Posterior cingulate gyrus (tissue), 11 donors: ENCODE results near the gene ATP13A4.
A peak's percentile ranks its signal among the peaks of the same experiment; 100 is the strongest.

Experiments
- DNase-seq, 10 donors: peaks; one replicate each; pipeline versions ENCODE4 v3.0.0 to v3.0.0-alpha.2; 2020 to 2021; ENCODE audit warnings: mixed read lengths in 3 of 10
- intact Hi-C: fragments of 100-400 bp; cut with DNase I; formaldehyde crosslinking; loops from one replicate; pipeline ENCODE4 v1.15.1; 2023

ATP13A4 gene

GRCh38 chr3:193499801-193500485 is 54.8 kb downstream of the ATP13A4 start:
- DNase-seq = no peak
- intact Hi-C loops = no loop called here

GRCh38 chr3:193499136-193499770 is 55.4 kb downstream of the ATP13A4 start:
- intact Hi-C loops = no loop called here
- no peak for DNase-seq

DNA sequence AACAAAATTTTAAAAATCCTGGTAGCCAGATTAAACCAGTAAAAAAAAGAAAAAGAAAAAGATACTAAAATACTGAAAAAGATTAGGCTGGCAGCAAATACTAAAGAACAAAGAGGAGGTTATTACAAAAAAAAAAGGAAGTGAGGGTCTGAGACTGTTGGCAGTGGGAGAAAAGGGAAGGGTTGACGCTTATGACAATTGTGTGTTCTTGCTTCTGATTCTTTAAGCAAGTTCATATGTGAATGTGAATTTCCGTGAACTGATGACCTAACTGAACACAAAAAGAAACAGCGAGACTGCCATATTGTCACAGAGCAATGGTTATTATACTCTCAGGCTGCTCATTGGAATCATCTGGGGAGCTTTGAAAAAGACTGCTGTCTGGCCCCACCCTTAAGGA is 56.5 kb downstream of the ATP13A4 start:
- DNase-seq = no peak
- intact Hi-C loops = no loop called here

DNA sequence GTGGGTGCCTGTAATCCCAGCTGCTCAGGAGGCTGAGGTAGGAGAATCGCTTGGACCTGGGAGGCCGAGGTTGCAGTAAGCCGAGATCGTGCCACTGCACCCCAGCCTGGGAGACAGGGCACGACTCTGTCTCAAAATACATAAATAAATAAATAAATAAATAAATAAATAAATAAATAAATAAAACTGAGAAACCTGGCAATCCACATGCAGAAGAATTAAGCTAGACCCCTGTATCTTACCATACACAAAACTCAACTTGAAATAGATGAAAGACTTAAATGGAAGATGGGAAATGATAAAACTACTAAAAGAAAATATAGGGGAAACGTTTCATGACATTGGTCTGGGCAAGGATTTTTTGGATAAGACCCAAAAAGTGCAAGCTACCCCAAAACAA is 58.0 kb downstream of the ATP13A4 start:
- peak in 1 of 10 donors; percentile 43 for DNase-seq
- intact Hi-C loops = no loop called here

GRCh38 chr3:193491026-193491425 is 63.7 kb downstream of the ATP13A4 start:
- no peak for DNase-seq
- intact Hi-C loops = no loop called here

DNA sequence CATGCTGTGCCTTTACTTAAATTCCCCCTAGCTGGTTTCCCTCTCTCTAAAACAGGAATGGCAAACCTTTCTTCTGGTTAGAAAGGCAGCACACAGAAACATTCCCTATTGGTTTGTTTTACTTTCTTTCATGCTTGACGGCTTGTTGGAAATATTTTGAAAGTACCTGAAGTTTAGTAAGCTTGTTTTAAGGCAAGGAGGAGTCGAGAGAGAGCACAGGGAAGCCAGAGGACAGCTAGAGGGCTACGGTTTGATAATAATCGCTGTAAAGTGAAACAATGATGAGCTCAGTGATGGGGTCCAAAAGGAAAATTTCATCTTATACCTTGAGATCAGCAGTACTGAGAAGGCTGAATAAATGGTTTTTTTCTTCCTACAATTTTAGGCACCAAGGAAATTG is 64.1 kb downstream of the ATP13A4 start:
- DNase-seq = no peak
- intact Hi-C loops = no loop called here

DNA sequence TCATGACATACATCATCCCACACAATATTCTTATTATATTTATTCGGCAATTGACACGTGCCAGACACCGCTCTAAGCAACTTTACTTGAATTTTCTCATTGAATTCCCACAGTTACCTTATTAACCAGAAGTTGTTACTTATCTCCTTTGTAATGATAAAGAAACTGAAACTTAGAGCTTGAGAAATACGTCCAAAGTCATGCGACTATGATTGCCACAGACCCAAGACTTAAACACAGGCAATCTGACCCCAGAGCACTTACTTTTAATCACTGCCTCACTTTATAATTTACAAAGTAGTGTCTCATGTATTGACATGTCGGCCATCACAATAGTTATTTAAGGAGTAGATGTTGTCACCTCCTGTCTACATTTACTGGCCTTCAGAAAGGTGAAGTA is 64.7 kb downstream of the ATP13A4 start:
- no peak for DNase-seq
- intact Hi-C loops = no loop called here

- no peak for DNase-seq
- intact Hi-C loops = no loop called here
These were observed 66.0 kb downstream of the ATP13A4 start for GRCh38 chr3:193488741-193489140.

GRCh38 chr3:193483988-193484539 is 70.6 kb downstream of the ATP13A4 start:
- DNase-seq = no peak
- intact Hi-C loops = no loop called here

DNA sequence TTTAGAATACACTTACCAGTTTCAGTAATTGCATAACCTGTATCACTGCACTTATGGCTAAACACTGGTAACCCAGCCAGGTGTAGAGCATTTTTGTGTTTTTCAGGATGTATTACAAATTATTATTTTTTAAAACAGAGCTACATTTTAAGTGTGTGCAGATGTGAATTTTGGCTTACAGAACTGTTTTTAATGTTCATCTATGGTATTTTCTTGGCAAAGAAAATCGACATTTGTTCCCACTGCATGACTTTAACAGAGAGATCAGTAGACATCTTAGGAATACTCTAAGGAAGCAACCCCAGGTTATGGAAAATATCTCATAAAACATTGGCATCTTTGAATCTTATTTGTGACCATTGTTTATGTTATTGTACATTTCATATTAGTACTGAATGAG is 73.3 kb downstream of the ATP13A4 start:
- intact Hi-C loops = no loop called here
- DNase-seq = no peak

DNA sequence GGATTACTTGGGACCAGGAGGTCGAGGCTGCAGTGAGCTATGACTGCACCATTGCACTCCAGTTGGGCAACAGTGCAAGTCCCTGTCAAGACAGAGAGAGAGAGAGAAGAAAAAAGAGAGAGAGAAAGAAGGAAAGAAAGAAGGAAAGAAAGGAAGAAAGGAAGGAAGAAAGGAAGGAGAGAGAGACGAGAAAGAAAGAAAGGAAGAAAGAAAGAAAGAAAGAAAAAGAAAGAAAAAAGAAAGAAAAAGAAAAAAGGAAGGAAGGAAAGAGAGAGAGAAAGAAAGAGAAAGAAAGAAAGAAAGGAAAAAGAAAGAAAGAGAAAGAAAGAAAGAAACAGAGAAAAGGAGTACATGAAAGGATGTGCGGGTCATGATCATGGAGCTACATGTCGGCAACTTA is 80.2 kb downstream of the ATP13A4 start:
- intact Hi-C loops = no loop called here
- DNase-seq = no peak

- intact Hi-C loops = no loop called here
- DNase-seq = no peak
These were observed 84.0 kb downstream of the ATP13A4 start for GRCh38 chr3:193470710-193471109.

DNA sequence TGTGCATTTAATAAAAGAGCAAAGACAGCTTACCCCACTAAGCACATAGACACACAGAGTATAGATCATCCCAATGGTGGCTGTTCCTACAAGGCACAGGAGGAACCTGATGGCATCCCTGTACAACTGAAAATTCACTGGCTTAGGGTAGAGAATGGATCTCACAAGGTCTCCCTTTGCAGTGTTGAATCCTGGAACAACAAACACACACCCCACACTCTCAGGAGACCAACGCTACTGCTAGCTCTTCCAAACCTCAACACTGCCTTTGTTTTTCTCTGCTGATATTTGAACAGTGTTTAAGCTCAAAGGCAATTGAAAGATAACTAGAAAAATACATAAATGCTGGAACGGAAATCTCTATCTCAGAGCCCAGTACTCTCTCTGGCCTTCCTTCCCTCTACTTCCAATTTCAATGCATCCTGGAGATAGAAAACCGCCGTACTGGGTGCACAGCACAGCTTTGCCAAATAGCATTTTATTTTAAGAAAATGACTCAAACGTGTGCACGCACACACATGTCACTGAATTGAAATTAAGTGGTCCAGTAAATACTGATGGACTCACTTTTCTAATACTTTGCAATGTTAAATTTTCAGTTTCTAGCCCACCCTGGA is 88.6 kb downstream of the ATP13A4 start:
- DNase-seq = no peak
- intact Hi-C loops = no loop called here

GRCh38 chr3:193464889-193465288 is 89.8 kb downstream of the ATP13A4 start:
- DNase-seq = no peak
- intact Hi-C loops = loop anchor here (5.0 kb wide), 1 partner anchor 648 kb away; no protein-coding TSS in a partner anchor

DNA sequence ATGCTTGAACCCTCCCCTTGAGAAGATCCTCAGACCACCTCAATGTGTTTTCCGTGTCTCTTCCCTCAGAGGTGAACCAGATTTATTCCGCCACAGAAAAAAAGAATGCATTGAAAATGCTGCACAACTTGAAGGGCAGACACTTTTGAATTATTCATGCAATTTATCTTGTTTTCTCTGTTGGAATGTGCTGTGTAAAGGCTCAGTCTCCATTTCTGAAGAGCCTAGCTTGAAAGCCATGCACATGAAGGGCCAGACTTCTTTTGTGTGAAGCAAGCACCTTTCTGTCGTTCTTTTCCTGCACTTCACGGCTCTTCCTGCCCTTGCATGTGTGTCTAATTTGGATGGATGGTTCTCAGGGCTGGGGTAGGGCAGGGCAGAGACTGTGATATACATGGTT is 97.2 kb downstream of the ATP13A4 start:
- intact Hi-C loops = loop anchor here (5.0 kb wide), 1 partner anchor 115 kb away; no protein-coding TSS in a partner anchor

GRCh38 chr3:193452338-193452737 is 102.4 kb downstream of the ATP13A4 start:
- intact Hi-C loops = no loop called here
- no peak for DNase-seq

More for the DNA sequence above, 97.2 kb downstream of the ATP13A4 start:
- DNase-seq = no peak

DNA sequence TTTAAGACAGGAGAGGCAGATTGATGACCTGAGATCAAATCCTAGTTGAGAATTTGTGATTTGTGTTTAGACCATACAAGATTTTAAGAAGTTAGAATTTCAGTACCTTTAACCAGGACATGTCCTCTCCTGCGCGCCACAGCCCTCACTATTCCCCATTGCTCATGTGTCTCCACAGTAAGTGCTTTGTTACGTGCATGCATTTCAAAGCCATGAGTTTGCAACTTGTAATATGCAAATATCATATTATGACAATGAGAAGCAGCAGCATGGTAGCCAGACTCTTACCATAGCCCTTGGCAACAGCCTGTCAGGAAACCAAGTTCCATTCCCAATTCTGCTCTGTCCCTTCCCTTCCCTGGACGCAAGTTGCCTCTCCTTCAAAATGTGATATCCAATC is 102.8 kb downstream of the ATP13A4 start:
- intact Hi-C loops = no loop called here
- DNase-seq = peak in 1 of 10 donors; percentile 60

DNA sequence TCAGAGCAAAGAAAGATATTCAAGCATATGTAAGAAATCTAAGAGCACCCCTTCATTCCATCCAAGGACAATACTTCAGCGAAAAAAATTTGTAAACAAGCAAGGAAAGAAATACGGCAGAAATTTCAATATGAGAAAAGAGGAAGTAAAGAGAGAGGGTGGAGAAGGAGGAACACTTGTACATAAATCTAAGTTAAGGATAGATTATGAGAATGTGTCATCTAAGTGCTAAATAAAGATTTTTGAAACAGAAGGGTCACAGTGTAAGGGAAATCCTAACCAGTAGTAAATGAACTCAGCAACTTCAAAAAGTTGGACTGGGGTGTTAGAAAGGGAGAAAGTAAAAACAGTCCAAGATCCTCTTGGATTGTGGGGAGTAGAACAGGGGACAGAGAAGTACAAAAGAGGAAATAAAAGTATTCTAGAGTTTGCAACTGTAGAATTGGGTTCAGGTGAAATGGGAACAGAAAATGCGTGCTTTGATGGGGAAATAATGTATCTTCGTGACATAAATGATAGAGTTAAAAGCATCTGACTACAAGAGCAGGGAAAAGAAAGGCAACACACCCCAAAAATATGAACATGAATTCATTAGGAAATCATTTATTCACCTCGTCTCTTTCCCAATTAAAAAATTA is 107.6 kb downstream of the ATP13A4 start:
- intact Hi-C loops = no loop called here
- no peak for DNase-seq

DNA sequence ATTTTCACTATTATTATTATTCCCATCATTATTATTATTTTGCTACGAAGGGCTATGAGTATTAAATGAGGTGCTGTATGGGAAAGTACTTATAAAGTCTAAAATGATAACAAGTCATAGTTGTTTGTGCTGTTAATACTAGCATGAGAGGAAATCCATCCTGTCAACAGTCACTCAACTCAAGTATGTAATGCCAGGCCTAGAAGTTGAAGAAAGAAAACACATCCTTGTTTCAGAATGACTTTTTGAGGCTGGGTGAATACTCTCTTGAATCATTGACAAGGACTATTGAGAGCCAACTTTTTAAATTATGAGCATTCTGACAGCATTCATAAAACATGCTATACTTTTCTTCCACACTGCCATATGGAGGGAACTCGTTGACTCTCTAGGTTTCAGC is 115.3 kb downstream of the ATP13A4 start:
- intact Hi-C loops = no loop called here

GRCh38 chr3:193418576-193419373 is 135.9 kb downstream of the ATP13A4 start:
- no peak for DNase-seq
- intact Hi-C loops = no loop called here

More for the DNA sequence above, 115.3 kb downstream of the ATP13A4 start:
- DNase-seq = no peak
